GM19193 (cell line): ENCODE data around the gene DDX51.

Experiments used
- POLR2A ChIP-seq: IDR thresholded peaks from 4 replicates; pipeline ENCODE4 v1.6.1; 2011; ENCODE audit not compliant: insufficient read depth, insufficient read length; ENCODE audit errors: extremely low read depth

Gene DDX51

GRCh38 chr12:132131229-132131628, 12.9 kb downstream of the DDX51 start:
- no peak for TF ChIP-seq POLR2A

- TF ChIP-seq POLR2A, result no peak
Observed at GRCh38 chr12:132130690-132131089, 13.4 kb downstream of the DDX51 start.

DNA sequence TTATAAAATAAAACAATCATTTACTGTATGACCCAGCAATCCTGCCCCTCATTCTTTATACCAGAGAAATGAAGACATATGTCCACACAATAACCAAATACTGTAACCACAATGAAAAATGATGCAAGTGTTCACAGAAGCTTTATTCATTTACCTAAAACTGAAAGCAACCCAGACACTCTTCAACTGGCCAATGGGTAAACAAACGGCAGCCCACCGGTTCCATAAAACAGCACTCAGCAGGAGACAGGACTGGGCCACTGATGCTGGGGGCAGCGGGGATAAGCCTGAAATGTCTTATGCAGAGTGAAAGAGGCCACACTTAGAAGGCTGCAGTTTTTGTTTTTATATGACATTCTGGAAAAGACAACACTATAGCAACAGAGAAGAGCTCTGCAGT, 15.1 kb downstream of the DDX51 start:
- TF ChIP-seq POLR2A, result no peak

DNA sequence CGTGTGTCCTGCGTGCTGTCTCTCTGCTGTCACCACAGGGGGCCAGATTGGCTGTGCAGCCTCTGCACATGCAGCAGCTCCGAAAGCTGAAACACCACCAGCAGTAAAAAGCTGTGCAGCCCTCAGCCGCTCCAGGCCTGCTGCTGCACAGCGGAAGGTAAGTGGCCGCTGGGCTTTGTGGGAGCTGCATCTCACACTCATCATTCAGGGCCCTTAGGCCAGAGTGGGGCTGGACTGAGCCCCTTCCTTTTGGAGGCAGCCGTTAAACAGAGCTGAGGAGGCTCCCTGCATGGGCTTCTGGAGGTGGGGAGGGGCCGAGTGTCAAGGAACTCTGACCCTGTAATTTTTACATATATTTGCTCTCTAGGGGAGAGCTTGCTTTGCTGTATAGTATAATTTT, 17.1 kb downstream of the DDX51 start:
- TF ChIP-seq POLR2A, result no peak

DNA sequence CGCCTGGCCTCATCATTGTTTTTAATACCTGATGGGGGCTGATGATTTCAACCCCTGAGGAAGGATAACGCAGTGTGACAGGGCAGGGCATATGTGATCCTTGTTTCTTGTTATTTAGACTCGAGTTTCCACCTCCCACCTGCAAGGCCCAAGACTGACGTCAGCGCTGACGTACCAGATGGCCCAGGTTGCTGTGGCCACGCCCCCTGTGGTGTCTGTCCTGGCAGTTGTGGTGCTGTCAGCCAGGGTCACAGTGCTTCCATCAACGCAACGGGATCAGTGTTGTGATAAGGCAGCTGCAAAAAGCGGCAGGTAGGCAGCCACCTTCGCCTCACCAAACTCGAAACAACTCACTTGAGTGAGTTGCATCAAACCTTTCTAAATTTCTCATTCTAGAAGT, 18.4 kb downstream of the DDX51 start:
- no peak for TF ChIP-seq POLR2A

- TF ChIP-seq POLR2A, result no peak
Observed at GRCh38 chr12:132124766-132125425, 19.2 kb downstream of the DDX51 start.

DNA sequence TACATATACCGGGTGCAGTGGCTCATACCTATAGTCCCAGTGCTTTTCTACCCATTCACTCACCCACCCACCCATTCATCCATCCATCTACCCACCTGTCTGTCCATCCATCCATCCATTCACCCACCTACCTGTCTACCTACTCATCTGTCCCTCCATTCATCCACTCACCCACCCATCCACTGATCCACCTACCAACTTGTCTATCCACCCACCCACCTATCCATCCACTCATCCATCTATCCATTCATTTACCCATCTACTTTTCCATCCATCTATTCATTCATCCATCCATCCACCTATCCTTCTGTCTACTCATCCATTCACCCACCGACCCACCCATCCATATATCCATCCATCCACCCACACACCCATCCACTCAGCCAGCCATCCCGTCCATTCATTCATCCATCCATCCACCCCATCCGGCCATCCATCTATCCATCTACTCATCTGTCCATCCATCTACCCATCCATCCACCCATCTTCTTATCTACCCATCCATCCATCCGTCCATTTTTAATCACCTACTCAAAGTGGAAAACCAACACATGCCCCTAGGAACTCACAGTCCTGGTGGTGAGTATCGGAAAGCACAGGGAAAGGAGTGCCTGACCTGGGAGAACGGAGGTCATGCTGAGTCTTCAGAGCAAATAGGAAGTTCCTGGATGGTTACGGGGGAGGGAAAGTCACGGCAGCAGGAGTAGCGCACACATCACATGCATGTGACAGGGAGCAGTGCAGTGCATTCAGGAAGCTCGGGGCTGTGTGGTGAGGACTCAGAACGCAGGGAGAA, 20.0 kb downstream of the DDX51 start:
- no peak for TF ChIP-seq POLR2A

- no peak for TF ChIP-seq POLR2A
Observed at GRCh38 chr12:132121283-132121682, 22.8 kb downstream of the DDX51 start.

- no peak for TF ChIP-seq POLR2A
Observed at GRCh38 chr12:132118876-132119275, 25.2 kb downstream of the DDX51 start.

DNA sequence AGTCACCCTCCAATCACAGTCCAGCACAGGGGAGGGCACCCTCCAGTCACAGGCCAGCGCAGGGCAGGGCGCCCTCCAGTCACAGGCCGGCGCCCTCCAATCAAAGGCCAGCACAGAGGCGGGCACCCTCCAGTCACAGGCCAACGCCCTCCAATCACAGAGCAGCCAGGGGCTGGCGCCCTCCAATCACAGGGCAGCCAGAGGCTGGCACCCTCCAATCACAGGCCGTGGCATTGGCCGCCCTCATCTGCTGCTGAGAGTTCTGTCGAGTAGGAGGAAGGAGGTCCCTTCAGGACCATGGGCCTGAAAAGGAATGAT, 26.6 kb downstream of the DDX51 start:
- TF ChIP-seq POLR2A, result no peak

- no peak for TF ChIP-seq POLR2A
Observed at GRCh38 chr12:132116709-132117557, 27.2 kb downstream of the DDX51 start.

GRCh38 chr12:132115500-132115899, 28.6 kb downstream of the DDX51 start:
- no peak for TF ChIP-seq POLR2A

DNA sequence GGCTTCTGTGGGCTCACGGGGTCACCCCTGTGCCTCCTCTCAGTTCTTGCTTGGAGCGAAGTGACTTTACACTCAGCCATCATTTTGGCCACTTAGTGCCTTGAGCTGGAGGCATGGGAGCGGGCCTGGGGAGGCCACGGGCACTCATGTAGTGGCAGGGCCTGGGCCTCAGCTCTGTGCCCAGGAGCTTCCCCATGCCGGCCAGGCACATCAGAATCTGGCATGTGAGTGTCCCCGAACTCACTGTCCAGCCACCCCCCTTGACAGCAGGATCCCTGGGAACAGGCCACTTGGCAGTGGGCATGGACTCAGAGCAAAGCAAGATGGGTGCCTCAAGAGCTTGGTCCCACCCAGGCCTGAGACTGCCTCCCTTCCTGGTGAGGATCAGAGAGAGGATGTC, 29.5 kb downstream of the DDX51 start:
- no peak for TF ChIP-seq POLR2A

DNA sequence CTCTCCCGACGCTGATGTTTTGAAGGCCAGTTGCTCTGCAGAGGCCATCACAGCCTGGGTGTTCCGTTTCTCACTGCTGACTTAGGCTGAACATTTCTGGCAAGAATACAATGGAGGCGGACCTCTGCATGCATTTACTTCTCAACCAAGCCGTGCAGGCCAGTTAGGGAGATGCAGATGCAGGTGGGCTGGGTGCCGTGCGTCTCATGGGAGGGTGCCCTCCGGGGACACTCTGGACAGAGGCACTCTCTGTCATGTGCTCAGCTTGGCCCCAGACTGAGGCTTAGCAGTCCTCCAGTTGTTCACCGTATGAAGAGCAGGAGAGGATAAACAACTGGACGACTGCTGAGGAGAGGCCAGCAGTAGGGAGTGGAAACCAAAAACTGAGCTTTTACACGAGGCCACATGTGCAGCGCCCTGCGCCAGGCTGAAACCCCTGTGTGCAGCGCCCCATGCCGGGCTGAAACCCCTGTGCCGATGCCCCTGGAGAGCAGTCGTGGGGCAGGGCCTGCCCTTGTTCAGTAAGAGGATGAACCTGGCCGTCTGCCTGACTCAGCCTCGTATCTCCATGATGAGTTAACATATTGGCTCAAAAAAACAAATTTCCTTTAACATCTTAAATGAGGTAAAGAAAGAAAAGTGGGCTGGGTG, 32.3 kb downstream of the DDX51 start:
- TF ChIP-seq POLR2A, result no peak

GRCh38 chr12:132110677-132111076, 33.4 kb downstream of the DDX51 start:
- no peak for TF ChIP-seq POLR2A

- TF ChIP-seq POLR2A, result no peak
Observed at GRCh38 chr12:132109741-132110140, 34.4 kb downstream of the DDX51 start.

DNA sequence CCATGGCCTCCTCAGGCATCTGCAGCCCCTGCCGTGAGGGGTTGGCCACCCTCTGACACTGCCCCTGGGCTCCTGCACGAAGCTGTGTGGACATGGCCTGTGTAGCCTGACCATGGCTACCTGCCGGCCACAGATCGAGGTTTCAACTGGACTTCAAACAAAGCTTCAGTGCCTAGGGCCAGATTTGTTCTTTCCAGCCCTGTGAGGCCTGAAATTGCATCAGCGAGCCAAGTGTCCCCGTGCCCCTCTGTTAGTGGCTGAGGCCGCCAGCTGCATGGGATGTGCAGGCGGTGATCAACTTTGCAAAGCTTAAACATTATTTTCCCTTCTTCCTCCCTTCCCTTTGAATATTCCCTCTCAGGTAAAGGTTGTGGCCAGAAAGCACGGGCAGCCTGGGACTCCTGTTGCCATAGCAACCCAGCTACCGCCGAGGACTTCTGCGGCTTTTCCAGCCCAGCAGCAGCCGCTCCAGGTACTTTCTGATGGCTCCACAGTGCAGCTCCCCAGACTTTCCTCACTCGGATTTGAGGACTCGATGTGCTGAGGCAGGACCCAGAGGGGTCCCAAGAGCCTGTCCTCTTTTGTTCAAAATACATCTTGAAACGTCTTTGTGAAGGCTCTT, 35.8 kb downstream of the DDX51 start:
- no peak for TF ChIP-seq POLR2A
